GM21423 (cell line): ENCODE data around the gene SRGAP1.
"Not testable (repeated sequence)": the region's sequence is repeated elsewhere in the genome, so short reads cannot be mapped to it uniquely, and the experiment has no call there.

Experiments used
- ATAC-seq: cut with Tn5 transposase; IDR thresholded peaks from one replicate; pipeline ENCODE4 v1.9.1; 2021; ENCODE audit warnings: mild to moderate bottlenecking, moderate library complexity; ENCODE audit not compliant: unreplicated experiment

The SRGAP1 gene

GRCh38 chr12:64145226-64145625, 300.7 kb downstream of the SRGAP1 start:
- no peak for ATAC-seq

DNA sequence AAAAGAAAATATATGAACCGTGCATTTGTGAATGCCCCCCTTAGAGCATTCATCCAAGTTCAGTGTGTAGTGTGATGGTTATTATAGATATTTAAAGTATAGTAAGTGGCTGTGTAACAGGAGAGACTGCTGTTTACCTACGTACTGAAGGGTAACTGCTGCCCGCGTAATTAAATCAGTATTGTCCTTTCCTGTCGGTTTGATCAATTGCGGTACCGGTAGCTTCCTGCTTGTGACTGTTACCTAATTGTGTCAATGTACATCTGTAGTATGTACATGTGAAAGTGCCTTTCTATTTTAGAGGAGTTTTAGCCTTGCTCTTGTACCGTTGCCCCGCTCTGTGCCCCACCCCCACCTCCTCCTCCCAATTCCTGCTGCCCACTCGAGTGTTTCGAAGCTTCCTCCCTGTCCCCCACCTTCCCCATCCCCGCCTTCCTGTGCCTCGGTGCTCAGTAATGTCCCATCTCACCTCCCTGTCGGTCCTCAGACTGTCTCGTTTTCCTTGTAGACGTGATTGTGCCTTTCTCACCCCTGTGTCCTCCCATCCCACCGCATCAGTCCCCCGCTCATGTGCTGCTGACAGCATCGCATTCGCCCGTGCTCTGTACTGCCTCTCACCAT, 302.6 kb downstream of the SRGAP1 start:
- no peak for ATAC-seq

DNA sequence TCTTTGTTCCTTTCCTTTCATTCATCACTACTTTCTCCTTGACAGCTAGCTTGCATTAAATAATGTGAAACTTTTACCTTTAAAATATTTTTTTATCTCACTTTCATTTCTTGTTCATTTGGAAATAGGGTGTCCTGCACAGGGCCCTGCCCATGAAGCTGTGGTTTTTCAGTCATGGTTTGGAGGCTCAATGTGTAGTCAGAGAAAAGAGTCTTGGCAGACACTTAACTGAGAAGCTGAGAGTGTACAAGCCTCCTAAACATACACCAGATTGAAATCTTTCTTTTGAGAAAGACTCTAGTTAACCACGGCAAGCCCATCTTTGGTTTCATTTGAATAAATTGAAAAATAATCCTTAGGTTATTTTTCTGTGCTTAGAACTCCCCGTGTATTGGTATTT, 303.4 kb downstream of the SRGAP1 start:
- no peak for ATAC-seq

- ATAC-seq: no peak
Measured at GRCh38 chr12:64154677-64155076, 310.2 kb downstream of the SRGAP1 start.

DNA sequence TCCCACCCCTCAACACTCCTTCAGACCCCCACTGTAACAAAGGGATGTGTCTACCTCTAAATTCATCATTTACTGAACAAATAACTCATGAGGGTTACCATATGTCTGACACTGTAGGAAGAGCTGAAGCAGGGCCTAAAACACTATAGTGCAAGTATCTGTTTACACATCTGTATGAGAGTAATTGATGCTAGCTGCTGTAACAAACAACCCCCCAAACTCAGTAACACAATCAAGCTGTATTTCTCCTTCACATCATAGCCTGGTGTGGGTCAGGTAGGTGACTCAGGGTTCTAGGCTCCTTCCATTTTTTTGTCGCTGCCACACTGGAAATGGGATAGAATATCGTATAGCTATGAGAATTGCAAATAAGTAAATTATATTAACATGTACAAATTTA, 312.6 kb downstream of the SRGAP1 start:
- no peak for ATAC-seq

GRCh38 chr12:64160021-64160710, 315.7 kb downstream of the SRGAP1 start:
- ATAC-seq: no peak

DNA sequence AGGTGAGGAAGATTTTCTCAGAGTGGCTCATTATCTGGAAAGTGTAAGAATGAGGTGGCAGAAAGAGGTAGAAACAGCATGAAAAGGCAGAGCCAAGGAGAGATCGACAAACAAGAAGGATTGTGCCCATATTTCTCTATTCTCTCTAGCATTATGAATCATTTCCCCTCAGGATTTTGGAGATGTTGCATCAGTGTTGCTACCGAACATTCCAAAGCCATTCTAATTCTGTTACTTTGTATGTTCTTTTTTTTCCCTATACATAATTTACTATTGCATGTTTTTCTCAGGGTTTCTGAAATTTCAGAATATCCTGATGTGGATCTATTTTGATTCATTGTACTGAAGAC, 316.2 kb downstream of the SRGAP1 start:
- no peak for ATAC-seq

GRCh38 chr12:64166606-64167005, 322.1 kb downstream of the SRGAP1 start:
- not testable (repeated sequence) for ATAC-seq

- ATAC-seq: not testable (repeated sequence)
Measured at GRCh38 chr12:64167041-64167440, 322.5 kb downstream of the SRGAP1 start.

- no peak for ATAC-seq
Measured at GRCh38 chr12:64170024-64170423, 325.5 kb downstream of the SRGAP1 start.

DNA sequence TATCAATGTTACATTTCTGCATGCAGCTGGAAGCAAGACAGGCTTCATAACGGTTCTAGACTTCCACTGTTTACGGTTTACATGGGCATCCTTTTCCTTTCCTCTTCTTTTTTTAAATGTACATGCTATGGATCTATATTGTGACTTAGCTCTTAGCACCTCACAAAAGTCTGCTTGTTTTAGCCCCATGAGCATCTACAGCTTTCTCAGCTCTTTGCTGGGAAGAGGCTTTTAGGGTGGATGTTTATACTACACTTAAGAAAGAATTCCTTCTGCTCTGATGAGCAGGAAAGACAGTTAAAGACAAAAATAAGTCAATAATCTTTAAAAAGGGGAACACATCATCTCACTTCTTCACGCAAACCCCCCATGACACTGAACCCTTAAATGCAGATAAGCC, 326.2 kb downstream of the SRGAP1 start:
- no peak for ATAC-seq

- ATAC-seq: no peak
Measured at GRCh38 chr12:64171715-64172114, 327.2 kb downstream of the SRGAP1 start.

- no peak for ATAC-seq
Measured at GRCh38 chr12:64172143-64172970, 327.9 kb downstream of the SRGAP1 start.

DNA sequence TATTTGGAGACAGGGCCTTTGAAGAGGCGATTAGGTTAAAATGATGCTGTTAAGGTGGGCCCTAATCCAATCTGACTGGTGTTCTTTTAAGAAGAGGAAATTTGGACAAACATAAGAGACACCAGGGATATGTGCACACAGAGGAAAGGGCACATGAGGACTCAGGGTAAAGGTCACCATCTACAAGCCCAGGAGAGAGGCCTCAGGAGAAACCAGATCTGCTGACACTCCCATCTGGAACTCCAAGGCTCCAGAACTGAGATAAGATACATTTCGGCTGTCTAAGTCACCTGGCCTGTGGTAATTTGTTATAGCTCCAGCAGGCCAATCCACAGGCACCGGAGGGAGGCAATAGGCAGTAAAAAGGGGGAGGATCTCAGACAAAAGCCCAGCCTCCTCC, 329.0 kb downstream of the SRGAP1 start:
- no peak for ATAC-seq

- ATAC-seq: no peak
Measured at GRCh38 chr12:64175254-64175945, 330.9 kb downstream of the SRGAP1 start.

GRCh38 chr12:64177001-64177400, 332.5 kb downstream of the SRGAP1 start:
- no peak for ATAC-seq

GRCh38 chr12:64178122-64178521, 333.6 kb downstream of the SRGAP1 start:
- ATAC-seq: no peak

- no peak for ATAC-seq
Measured at GRCh38 chr12:64180951-64181350, 336.5 kb downstream of the SRGAP1 start.

GRCh38 chr12:64181430-64182291, 337.2 kb downstream of the SRGAP1 start:
- ATAC-seq: no peak

DNA sequence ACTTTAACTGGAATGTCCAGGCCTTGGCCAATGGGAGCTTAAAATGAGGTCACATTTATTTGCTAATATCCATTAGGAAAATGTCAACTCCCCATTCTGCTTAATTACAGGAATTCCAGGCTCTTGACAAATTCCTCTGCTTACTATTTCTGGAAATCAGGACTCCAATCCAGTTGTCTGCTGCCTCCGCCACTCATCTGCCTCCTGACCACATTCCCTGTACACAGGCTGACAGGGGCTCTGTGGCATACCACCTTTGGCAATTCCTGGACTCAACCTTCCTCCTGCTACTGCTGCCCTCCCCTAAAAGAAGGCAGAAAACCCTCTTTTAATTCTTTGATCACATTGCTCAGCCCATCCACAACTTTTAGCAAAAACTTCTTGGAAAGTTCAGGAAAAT, 339.7 kb downstream of the SRGAP1 start:
- ATAC-seq: no peak
